Epithelial cell of esophagus (primary cell): Measurements from ENCODE around the gene NAP1L1.
A peak's percentile ranks its signal among the peaks of the same experiment; 100 is the strongest.

Source experiments
- DNase-seq: peaks from one replicate; pipeline ENCODE4 v3.0.0; 2010; ENCODE audit warnings: low read depth
- H3K4me3 ChIP-seq: 2 replicates; pipeline ENCODE4 v1.5.1; 2011; ENCODE audit warnings: mild to moderate bottlenecking, low read length, control low read depth
- CTCF ChIP-seq: IDR thresholded peaks from 2 replicates; pipeline ENCODE4 v1.5.1; 2011; ENCODE audit warnings: low read depth, mild to moderate bottlenecking, low read length, control low read depth, inconsistent platforms; ENCODE audit not compliant: insufficient read depth; ENCODE audit errors: missing control alignments

Gene NAP1L1

GRCh38 chr12:76083246-76083903, 1.1 kb downstream of the NAP1L1 start:
- TF ChIP-seq CTCF = no peak
- DNase-seq = no peak
- H3K4me3 ChIP-seq = peak overlapping the region; percentile 74

- no peak for TF ChIP-seq CTCF
- no peak for DNase-seq
- no peak overlapping the region for H3K4me3 ChIP-seq
Measured at GRCh38 chr12:76081909-76082308, 2.6 kb downstream of the NAP1L1 start.

- peak; percentile 8 for TF ChIP-seq CTCF
- no peak for DNase-seq
- no peak overlapping the region for H3K4me3 ChIP-seq
Measured at GRCh38 chr12:76080729-76081415, 3.6 kb downstream of the NAP1L1 start.

GRCh38 chr12:76080017-76080728, 4.3 kb downstream of the NAP1L1 start:
- TF ChIP-seq CTCF = no peak
- no peak for DNase-seq
- no peak overlapping the region for H3K4me3 ChIP-seq

GRCh38 chr12:76078748-76079147, 5.7 kb downstream of the NAP1L1 start:
- DNase-seq = no peak
- no peak for TF ChIP-seq CTCF
- no peak overlapping the region for H3K4me3 ChIP-seq

- TF ChIP-seq CTCF = no peak
- no peak for DNase-seq
- no peak overlapping the region for H3K4me3 ChIP-seq
Measured at GRCh38 chr12:76075448-76075847, 9.0 kb downstream of the NAP1L1 start.
